Astrocyte of the hippocampus (primary cell): ENCODE results near the gene HAUS3.
A peak's percentile ranks its signal among the peaks of the same experiment; 100 is the strongest.
"Not testable (repeated sequence)": the region's sequence is repeated elsewhere in the genome, so short reads cannot be mapped to it uniquely, and the experiment has no call there.

Source experiments
- DNase-seq: peaks from one replicate; pipeline ENCODE4 v3.0.0; 2011; ENCODE audit warnings: low read depth, low spot score

Gene HAUS3

GRCh38 chr4:2251795-2252529, 10.0 kb upstream of the HAUS3 start:
- DNase-seq = no peak

GRCh38 chr4:2251073-2251794, 9.3 kb upstream of the HAUS3 start:
- DNase-seq = no peak

DNA sequence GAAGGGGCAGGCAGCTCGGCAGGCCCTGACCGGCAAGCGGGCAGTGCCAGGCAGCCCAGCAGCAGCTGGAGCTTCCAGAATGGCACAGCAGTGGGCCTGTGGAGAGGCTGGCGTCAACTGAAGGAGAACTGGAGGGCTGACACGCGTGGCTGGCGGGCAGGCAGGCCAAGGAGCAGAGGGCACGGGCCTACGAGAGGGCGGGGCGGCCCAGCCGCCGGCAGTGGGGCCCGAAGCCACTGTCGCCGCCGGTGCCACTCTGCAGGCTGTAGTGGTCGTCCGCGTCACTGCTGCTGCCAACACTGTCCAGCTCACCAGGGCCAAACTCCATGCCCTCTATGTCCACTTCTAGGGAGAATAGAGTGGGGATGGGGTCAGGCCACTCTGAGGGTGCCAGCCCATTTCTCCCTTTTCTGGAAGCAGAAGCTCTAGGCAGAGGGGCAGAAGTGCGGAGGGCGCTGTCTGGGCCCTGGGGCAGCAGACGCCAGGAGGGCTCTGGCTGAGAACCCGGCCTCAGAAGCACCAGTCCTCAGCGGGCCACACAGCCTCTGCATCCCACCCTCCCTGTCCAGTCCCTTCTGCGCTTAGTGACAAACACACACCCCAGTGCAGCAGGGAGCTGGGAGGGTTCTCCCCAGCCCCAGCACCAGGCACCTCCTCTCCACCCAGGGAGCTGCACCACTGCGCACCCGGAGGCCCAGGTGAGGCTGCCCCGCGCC, 8.6 kb upstream of the HAUS3 start:
- no peak for DNase-seq

DNA sequence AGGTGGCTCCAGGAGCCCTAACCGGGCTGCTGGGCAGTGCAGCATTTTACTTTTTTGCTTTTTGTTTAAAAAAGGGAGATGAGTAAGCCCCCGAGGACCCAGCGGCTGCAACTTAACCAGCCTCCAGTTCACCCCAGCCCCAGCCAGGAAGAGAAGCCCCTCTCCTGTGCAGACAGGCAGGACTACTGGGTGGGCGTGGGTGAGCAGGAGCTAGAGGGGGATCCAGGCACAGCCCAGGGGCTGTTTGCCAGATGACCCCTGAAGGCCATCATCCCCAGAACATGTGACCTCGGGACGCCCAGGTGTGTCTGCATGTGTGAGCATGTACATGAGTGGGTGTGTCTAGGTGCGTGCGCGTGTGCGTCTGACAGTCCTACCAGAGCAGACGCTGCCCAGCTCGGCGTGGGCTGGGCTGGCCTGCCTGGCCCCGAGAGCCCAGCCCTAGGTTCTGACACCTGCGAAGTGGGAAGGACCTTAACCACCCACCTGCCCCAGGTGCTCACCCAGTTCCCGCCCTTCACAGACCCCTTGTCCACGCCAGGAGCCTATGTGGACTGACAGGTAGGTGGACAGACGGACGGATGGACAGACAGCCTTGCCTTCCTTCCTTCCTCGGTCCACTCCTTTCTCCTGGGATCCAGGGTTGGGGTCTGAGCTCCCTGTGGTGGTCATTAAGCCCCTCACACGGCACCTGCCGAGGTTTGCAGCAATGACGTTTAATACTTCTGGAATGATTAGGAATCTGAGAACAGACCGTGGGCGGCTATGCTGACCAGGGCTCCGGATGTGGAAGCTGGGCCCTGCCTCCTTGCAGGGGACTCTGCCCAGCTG, 7.8 kb upstream of the HAUS3 start:
- DNase-seq = peak; percentile 1

GRCh38 chr4:2248821-2249261, 6.9 kb upstream of the HAUS3 start:
- DNase-seq = no peak

- no peak for DNase-seq
Measured at GRCh38 chr4:2248044-2248780, 6.3 kb upstream of the HAUS3 start.

GRCh38 chr4:2247128-2248043, 5.5 kb upstream of the HAUS3 start:
- DNase-seq = no peak

- DNase-seq = no peak
Measured at GRCh38 chr4:2246384-2247127, 4.6 kb upstream of the HAUS3 start.

DNA sequence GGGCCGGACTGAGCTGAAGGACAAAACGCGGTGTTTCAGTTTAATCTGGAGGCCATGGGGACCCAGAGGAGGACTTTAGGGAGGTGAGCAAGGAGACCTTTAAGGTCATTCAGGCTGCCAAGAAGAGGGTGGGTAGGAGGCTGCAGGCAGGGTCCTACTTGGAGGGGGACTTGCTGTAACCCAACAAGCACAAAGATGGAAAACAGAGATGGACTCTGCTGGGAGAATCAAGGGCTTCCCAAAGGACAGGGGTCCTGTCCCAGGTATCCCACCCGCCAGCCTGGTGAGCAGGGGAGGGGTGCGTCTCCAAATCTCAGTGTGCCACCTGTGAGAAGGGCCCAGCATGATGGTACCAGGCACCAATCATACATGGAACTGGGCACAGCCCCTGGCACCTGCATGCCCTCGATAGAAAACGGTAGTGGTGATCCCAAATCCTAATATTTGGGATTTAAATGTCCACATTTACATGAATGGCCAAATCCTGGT, 3.9 kb upstream of the HAUS3 start:
- no peak for DNase-seq

DNA sequence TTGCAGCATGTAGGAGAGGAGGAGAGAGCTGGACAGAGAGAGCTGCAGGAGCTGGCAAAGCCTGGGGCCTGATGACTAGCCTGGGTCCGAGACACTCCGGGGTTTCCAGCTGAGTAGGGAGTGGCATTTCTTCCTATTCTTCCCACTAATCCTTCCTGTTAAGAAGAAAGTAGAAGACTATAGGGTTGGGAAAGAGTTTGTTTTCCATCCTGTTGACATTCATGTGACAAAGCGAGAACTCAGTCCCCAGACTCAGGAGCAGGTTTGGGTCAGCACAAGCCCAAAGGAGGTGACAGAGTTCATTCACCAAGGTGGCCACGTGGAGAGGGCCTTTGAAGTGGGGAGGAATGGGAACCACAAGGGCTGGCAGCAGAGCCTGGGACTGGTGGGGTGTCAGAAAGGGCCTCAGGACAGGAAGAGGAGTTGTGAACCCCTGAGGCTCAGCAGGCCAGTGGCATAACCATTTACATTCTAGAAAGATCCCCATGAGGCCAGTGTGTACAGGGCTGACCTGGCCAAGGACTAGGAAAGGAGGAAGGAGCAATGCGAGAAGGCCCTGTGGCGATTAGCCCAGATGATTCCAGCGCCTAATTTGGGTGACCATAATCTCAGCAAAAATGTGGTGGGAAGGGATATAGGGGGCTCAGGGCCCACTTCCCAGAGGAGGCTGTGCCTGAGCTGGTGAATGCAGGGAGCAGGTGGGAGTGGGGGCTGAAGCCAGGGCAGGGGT, 3.3 kb upstream of the HAUS3 start:
- no peak for DNase-seq

DNA sequence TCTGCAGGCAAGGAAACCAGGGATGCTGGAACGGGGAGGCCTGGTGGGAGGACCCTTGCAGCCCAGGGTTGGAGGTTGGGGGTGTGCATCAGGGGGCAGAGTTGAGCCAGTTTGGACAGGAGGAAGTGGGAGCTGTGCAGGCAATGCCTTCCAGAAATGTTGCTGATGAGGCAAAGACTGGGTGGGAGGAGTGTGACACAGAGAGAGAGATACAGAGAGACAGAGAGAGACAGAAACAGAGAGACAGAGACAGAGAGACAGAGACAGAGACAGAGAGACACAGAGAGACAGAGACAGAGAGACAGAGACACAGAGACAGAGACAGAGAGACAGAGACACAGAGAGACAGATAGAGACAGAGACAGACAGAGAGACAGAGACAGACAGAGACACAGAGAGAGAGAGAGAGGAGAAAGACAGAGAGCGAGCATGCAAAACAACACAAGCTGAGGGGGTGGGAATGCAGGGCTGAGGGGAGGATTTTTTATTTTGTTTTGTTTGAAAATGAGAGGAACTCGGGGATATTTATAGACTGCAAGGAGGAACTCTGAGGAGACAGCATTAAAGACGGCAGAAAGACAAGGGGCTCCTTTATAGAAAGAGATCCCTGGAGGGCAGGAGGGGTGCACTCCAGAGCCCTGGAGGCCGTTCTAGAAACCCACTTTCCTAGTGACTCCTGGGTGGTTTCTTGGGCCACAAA, 1.9 kb upstream of the HAUS3 start:
- DNase-seq = no peak

- DNase-seq = no peak
Measured at GRCh38 chr4:2241003-2241402, 918 bp downstream of the HAUS3 start.

DNA sequence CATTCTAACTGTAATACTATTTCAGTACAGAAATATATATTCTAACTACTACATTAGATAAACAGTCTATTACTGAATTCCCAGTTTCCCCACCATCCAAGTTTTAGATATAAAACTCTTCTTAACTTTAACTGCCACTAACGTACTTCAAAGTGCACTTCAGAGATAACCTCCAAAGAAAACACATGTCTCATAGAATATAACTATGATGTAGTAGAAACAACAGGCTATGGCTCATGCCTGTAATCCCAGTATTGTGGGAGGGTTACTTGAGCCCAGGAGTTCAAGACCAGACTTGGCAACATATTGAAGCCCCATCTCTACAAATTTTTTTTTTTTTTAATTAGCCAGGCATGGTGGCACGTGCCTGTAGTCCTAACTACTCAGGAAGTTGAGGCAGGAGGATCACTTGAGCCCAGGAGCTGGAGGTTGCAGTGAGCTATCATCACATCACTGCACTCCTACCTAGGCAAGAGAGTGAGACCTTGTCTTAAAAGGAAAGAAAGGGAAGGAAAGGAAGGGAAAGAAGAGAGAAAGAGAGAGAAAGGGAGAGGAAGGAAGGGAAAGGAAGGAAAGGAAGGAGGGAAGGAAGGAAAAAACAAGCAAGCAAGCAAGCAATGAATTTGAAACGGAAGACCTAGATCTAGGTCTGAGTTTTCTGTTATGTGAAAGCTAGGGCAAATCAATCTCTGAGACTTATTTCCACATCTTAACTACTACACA, 4.8 kb downstream of the HAUS3 start:
- no peak for DNase-seq

- no peak for DNase-seq
Measured at GRCh38 chr4:2231082-2231481, 10.8 kb downstream of the HAUS3 start.

GRCh38 chr4:2226261-2226660, 15.7 kb downstream of the HAUS3 start:
- DNase-seq = no peak

DNA sequence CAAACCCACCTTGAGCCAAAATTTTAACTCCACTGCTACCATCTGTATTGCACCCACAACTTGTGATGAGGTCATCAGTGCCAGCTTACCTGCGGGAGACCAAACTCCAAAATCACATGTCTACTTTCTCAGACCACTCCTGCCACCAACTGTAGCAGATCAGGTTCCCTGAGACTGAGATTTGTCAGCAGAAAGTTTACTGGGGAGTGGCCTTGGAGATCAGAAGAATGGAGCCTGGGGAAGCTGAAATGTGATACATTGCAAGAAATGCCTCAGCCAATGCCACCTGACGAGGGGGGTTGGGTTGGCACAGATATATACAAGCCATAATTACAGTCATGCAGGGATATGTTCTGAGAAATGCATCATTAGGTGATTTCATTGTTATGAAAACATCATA, 19.1 kb downstream of the HAUS3 start:
- no peak for DNase-seq

DNA sequence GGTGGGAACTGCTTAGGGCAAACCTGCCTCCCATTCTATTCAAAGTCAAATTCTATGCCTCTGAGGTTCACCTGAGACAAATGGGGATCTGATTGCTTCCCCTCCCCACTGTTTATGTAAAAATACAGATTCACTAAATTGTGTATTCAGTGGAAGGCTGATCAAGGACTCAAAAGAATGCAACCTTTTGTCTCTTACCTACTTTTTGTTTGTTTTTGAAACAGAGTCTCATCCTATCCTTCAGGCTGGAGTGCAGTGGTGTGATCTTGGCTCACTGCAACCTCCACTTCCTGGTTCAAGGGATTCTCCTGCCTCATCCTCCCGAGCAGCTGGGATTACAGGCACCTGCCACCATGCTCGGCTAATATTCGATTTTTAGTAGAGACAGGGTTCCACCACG, 20.5 kb downstream of the HAUS3 start:
- not testable (repeated sequence) for DNase-seq
